Germinal center (tissue), 1 donor: Measurements from ENCODE around the gene ADAMTS2.

ENCODE experiments used
- DNase-seq: peaks from one replicate; pipeline ENCODE4 v3.0.0; 2012; ENCODE audit warnings: mixed read lengths, low spot score

Gene ADAMTS2

DNA sequence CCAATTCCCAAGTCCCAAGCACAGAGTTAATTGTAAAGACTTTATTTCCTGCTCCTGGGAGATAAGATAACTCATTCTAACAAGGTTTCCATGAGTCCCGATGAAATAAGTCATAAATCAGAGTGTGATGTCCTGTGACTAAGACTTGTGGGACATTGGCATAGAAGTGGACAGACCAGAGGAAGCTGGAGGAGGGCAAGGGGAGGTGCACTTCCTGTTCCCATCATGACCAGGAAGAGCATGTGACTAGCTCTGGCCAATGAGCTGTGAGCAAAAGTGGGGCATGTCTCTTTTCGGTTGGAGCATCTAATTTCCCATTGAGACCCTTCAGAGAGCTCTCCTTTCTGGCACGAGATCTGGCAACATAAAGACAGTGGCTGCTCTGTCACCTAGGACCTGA is 184.7 kb downstream of the ADAMTS2 start:
- DNase-seq = no peak

DNA sequence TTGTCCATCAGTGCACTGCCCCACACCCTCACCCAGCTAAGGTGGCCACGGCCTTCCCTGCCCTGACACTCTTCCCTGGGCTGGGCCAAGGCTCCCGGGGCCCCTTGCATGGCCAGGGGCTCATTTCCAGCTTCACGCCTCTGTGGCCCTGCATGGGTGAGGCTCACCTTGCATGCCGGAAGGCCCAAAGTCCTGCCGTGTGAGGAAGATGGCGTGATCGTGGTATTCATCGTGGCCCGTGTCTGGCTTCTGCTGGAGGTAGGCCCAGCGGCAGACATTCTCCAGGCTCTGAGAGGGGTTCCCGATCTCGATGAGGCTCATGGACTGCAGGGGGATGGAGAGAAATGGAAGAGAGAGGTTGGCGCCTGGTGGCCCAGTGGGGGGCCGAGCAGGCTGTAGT is 186.7 kb downstream of the ADAMTS2 start:
- DNase-seq = no peak

- DNase-seq = no peak
Measured at GRCh38 chr5:179154991-179155955, 190.0 kb downstream of the ADAMTS2 start.

DNA sequence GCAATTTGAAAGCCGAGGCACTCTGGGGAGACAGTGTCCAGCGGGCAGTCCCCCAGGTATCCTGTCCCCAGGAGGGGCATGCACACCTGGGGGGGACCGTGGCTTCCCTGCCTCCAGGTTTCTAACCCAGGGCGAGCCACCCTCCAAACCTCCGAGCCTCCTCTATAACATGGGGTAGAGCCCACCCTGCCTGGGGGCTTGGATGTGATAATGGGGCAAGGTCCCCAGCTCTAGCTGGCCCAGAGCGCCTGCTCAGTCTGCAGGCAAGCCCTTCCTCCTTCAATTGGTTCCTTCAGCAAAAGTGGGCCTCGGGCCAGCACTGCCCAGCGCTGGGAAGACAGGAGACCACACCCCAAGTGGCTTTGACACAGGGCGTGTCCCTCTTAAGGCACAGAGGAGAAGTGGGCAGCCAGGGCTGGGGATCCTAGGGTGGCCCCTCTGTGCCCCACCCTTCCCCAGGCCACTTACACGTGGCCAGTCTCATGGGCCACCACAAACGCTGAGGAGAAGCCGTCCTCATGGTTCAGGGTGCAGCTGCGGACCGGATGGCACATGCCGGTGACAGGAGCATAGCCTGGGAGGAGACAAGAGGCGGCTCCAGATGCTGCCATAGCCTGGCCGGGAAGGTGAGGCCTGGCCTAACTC is 190.8 kb downstream of the ADAMTS2 start:
- DNase-seq = no peak

DNA sequence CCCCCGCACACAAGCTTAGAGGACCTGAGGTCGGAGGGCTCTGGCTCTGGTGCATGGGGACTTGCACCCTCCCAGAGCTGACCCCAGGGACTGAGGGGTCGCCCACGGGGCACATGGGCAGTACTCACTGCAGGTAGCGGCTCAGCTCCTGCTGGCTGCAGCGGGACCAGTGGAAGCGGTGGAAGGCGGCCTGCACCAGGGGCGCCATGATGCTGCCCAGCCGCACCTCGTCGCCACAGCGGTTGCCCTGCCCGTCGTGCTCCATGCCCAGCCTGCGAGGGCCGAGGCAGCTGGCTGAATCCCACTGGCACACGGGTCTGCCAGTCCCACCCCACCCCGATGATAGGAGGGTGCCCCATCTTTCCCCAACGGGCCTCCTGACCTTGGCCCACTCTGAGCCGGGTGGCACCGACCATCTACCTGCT is 191.3 kb downstream of the ADAMTS2 start:
- DNase-seq = no peak

DNA sequence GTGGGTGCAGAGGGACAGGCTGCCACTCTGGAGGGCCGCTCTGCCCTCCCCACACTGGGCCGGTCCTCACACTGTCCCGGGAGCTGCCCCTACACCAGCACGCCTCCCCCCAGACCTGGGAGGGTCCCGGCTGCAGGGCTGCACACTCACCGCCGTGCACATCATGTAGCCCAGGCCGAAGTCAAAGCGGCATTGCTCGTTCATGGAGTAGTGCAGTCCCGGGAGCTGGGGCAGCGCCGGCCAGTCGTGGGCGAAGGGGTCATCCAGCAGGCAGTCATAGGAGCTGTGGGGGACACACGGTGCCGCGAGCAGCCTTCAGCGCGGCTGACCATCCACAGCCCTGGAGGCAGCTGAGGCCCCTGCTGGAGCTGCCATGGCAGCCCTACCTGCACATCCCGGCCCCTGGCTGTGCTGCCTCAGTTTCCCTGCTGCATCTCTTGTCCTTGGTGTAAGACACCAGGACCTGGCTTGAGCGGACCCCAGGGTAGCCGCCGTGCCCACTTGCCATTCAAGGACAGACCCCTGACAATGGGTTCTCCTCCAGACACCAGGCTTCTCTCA is 191.8 kb downstream of the ADAMTS2 start:
- DNase-seq = no peak

- DNase-seq = no peak
Measured at GRCh38 chr5:179152941-179153340, 192.3 kb downstream of the ADAMTS2 start.

- DNase-seq = no peak
Measured at GRCh38 chr5:179152144-179152895, 192.9 kb downstream of the ADAMTS2 start.

DNA sequence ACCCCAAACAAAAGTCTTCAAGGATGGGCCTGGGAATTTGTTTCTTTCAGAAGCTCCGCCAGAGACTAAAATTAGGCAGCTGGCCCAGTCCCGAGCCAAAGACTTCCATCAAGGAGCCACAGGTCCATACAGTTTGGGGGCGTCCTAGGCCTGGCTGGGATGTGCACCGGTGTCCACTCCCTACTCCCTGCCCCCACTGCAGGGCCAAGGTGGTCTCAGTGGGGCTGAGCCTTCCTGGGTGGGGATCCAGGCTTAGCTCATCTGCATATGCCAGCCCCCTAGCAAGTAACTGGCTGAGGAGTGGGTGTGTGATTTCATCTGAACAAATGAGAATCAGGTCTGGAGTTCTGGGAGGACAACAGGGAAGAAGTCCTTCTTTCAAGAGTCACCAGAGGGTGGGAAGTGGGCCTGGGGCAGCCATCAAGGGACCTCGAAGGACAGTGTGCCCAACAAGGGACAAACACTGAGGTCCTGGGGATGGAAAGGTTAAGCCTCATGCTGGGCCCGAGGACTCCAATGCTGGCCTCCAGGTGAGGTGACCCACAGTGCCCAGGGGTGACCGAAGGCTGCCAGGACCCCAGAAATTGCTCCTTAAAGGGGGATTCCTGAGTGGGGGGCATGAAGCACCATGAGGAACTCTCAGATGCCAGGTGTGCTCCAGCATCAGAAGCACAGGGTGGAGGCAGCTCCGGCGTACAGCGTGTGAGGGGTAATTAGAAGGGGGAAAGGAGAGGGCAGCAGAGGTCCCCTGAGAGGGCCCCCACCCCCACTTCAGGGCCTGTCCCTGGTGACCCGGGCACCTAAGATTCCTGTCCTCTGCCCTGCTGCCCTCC is 193.8 kb downstream of the ADAMTS2 start:
- no peak for DNase-seq

- no peak for DNase-seq
Measured at GRCh38 chr5:179150011-179150410, 195.2 kb downstream of the ADAMTS2 start.

DNA sequence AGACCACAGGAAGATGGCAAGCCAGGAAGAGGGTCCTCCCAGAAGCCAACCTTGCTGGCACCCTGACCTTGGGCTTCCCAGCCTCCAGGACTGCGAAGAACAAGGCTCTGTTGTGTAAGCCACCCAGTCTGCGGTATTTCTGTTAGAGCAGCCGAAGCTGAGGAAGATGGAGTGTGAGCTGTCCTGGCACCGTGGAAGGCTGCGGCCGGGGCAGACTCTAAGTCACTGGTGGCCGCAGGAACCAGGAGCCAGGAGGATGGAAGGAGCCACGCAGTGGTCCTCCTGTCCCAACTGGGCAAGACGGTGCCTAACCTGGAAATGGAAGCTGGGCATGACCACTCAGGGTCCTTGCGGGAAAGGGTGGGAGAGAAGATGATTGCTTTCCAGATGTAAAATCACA is 196.0 kb downstream of the ADAMTS2 start:
- DNase-seq = no peak

- no peak for DNase-seq
Measured at GRCh38 chr5:179148703-179149170, 196.5 kb downstream of the ADAMTS2 start.

DNA sequence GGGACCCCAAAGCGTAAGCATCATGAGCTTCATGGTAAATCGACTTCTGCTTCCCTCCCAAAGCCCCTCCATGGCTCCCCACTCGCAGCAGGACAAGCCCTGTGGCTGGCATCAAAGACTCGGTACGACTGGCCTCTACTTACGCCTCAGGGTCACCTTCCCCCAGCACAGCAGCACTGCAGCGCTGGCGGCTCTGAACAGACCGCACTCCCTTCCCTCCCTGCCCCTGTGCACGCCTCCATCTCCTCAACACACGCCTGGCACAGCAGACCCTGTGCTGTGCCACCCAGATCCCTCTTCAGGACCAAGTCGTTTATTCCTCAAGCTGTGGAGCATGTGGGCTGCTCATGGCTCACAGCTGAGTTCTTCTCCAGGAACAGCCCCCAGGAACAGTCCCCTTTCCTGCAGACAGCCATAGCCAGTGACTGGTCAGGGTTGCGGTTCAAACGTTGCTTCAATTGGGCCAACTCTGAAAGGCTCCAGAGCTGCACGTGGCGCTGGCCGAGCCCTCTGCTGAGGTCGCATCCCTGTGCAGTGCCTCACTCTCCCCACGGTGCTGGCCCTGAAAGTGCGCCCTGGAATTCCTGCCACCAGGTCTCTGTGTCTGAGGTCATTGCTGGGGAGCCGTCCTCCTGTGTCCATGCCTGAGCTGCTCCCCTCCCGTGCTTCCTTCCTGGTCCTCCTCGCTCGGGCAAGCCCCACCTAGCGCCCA is 197.1 kb downstream of the ADAMTS2 start:
- no peak for DNase-seq

GRCh38 chr5:179146277-179146676 is 199.0 kb downstream of the ADAMTS2 start:
- no peak for DNase-seq

- no peak for DNase-seq
Measured at GRCh38 chr5:179143446-179143845, 201.8 kb downstream of the ADAMTS2 start.

DNA sequence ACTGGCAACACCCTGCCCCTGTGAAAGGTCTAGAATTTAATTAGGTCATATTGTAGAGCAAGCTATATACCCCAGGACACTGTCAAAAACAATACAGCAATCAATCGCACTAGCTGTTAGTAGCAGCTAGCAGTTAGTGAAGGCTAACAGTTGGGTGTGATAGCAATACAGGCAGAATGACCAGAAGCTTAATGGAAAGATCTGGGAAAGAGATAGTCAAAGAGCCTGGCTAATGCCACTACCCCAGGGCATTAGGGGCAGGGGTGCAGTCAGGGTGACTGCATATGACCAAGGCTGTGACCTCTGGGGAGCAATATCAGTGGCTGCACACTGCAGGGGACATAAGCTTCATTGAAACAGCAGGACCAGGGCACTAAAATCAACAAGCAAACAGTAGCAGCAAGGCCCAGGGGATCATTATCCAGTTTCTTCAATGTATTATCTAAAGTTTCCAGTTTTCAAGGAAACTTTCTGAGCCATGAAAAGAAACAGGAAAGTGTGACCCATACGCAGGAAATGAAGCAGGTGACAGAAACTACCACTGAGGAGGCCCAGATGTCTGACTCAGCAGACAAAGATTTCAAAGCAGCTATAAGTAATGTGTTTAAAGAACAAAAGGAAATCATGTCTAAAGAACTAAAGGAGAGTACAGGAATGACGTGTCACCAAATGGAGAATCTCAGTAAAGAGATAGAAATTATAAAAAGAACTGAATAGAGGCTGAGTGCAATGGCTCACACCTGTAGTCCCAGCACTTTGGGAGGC is 202.6 kb downstream of the ADAMTS2 start:
- no peak for DNase-seq

DNA sequence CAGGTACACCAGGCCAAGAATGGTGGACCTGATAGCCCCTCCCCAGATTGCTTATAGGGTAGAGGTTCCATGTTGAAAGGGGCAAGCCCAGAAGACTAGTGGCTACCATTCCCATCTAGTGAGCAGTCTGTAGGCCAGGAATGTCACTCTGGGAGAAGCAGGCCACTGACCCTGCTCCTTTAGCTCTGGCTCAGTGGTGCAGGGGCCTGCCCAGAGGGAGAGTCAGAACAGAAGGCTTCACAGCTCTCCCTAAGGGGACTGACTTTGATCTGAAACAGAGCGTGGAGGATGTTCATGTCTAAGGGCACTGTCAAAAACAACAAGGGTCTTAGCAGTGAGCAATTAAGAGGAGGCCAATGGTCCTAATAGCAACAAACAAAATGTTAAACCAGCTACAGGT is 203.4 kb downstream of the ADAMTS2 start:
- DNase-seq = no peak

DNA sequence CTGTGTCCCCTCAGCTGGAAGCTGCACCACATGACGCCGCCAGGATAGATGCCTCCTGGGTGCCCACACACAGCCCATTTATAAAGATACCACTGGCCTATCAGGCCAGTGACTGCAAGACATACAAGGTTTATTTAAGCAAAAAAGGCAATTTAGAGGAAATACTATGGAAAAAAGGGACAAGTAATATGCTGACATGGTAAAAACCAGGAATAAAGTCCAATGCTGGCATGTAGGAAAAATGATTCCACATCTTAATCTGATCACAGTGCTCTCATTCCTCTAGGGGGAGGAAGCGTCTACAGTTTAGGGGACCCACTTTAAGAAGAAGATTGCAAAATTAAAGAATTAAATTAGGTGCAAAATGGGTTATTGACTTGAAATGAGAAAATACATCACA is 205.0 kb downstream of the ADAMTS2 start:
- DNase-seq = no peak

DNA sequence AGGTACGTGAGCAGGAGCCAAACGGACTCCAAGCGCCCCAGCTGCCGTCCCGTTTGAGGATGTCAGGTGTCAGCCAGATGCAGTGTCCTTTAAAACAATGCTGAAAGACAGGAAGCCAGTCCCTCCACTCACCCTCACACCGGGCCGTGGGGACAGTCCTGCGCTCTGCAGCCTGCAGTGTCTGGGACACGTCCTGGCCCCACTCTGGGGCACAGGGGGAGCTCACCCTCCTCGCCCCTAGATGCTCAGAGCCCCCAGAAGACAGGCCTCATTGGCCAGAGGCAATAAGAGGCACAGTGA is 205.4 kb downstream of the ADAMTS2 start:
- no peak for DNase-seq
